ENCODE measurements around the gene SLC12A4. TPM values are rescaled to one million over a fixed set of nuclear protein-coding genes. Genes with fewer than 3 reads are reported as not detected.

Gene SLC12A4
- total and polyA plus RNA-seq, 2 of the 13 experiments (the other 11 are each of a cell fraction or from before 2014, with no cell fraction given): 65.1 to 84.3 TPM

DNA sequence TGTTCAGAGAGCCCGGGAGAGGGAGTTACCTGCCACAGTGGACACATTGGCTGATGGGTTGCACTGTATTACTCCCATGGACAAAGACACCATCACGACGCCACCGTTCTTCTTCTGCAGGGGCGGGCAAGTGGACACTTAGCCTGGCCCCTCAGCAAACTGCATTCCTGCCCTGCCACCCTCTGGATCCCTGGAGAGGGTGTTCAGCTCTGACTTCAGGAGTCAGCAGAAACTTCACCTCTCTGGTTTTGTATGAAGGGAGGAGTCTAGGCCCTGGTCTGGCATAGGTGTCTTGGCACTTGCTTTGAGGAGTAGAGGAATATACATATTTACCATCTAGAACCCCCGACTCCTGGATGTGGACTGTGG lies 21.6 kb upstream of the SLC12A4 start (continued):
- TF ChIP-seq, protein P1, sequence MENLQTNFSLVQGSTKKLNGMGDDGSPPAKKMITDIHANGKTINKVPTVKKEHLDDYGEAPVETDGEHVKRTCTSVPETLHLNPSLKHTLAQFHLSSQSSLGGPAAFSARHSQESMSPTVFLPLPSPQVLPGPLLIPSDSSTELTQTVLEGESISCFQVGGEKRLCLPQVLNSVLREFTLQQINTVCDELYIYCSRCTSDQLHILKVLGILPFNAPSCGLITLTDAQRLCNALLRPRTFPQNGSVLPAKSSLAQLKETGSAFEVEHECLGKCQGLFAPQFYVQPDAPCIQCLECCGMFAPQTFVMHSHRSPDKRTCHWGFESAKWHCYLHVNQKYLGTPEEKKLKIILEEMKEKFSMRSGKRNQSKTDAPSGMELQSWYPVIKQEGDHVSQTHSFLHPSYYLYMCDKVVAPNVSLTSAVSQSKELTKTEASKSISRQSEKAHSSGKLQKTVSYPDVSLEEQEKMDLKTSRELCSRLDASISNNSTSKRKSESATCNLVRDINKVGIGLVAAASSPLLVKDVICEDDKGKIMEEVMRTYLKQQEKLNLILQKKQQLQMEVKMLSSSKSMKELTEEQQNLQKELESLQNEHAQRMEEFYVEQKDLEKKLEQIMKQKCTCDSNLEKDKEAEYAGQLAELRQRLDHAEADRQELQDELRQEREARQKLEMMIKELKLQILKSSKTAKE (CRISPR knock-in tag; IDR thresholded peaks at IDR 0.05; ENCODE audit: borderline replicate concordance): no peak
- TF ChIP-seq RAD21 (CRISPR knock-in tag; IDR thresholded peaks at IDR 0.05) (peak; percentile 57), CHCHD3 (CRISPR knock-in tag; IDR thresholded peaks at IDR 0.05) (no peak), MAX (IDR thresholded peaks at IDR 0.05) (no peak), POLR2G (IDR thresholded peaks at IDR 0.05; ENCODE audit: low read depth, low read length) (no peak)

DNA sequence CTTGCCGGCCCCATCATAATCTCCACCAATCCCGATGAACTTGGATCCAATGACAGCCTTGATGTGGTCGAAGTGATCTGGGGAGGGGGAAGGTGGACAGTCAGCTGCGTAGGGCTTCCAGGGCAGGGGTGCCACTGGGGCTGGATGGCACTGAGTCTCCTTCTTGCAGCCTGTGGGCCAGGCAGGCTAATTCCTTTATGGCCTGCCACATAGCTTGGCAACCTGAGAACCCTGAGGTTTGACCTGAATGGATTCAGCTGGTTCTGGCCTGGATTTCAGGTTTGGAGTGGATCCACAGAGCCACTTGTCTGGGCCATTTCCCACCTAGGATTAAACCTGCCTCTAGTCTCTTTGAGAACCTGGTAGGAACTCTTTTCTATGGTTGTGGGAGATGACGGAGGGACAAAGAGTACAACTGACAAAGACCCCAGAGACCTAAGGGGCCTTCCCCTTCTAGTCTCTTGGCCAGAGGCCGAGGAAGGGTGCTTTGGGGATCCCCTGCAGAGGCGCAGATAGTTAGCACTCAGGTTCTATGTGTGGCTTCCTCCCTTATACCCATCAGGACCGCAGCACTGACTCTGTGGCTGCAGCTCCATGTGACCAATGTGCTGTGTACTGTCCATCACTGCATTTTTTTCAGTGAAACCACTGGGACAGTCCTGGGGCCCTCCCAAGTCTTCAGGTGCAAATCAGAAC lies 21.0 kb upstream of the SLC12A4 start:
- no peaks in the 10 kb centered on the region for H3K36me3 ChIP-seq (replicated peaks in 1 of 2; ENCODE audit: control insufficient read depth in 1 of 2, insufficient read depth in 2 of 2, low read length in 2 of 2)
- ChIA-PET CTCF (ENCODE audit: low intra/inter-chr PET ratio, low total read pairs) (no interaction called here), POLR2A (interaction anchor here (3.0 to 4.8 kb wide), 2 partner anchors 33 to 46 kb away, joined by 13 to 29 read pairs; partner anchors contain the start of genes DDX28, DUS2 and LCAT)
- whole genome bisulfite sequencing (ENCODE audit: low lambda C conversion rate): 53% methylated on average over 7 of the region's 8 CpGs
- H3K9ac ChIP-seq (ENCODE audit: insufficient read depth, low read depth, low read length): no peak overlapping the region
- FAIRE-seq: no peak
- no TSS peak for BruUV-seq (replicated peaks)
- H3K27me3 ChIP-seq (ENCODE audit: control insufficient read depth in 1 of 2, insufficient read depth in 2 of 2, low read length in 2 of 2): peaks cover 2 to 22% of the 10 kb centered on the region in 2 experiments
- H4K20me1 ChIP-seq (ENCODE audit: insufficient read depth, low read length): no peaks in the 10 kb centered on the region
- ATAC-seq: no peak; the same call in 2 of the 3 replicates
- peaks cover 60% of the 10 kb centered on the region for H3K4me1 ChIP-seq (ENCODE audit: insufficient read depth, low read length)
- H3K4me2 ChIP-seq (ENCODE audit: low read depth, low read length): no peak overlapping the region
- intact Hi-C loops (cut with micrococcal nuclease; ENCODE audit: unreplicated experiment): no loop called here
- no peak overlapping the region for H2AFZ ChIP-seq (ENCODE audit: low read length)
- no peaks in the 10 kb centered on the region for H3K79me2 ChIP-seq (ENCODE audit: insufficient read depth, low read length)
- no peak for DNase-seq (ENCODE audit: low spot score)
- H3K9me3 ChIP-seq (ENCODE audit: low read length): no peaks in the 10 kb centered on the region
- in situ Hi-C loops (cut with HindIII; ENCODE audit: extremely low pct_ligation_motif_present, low pct_unique_long_range_greater_than_20kb): loop anchor here (5.0 kb wide), 1 partner anchor 53 kb away; no protein-coding TSS in a partner anchor
- H3K27ac ChIP-seq (ENCODE audit: extremely low read length, insufficient read depth, low read length): no peak overlapping the region
- no peak overlapping the region for H3K4me3 ChIP-seq (replicated peaks in 1 of 3; ENCODE audit: insufficient read depth in 1 of 3, low read depth in 2 of 3, low read length in 3 of 3)
- TF ChIP-seq ZNF264 (CRISPR knock-in tag; IDR thresholded peaks at IDR 0.05) (no peak), KMT2B (CRISPR knock-in tag; IDR thresholded peaks at IDR 0.05) (no peak), STAG1 (CRISPR knock-in tag; IDR thresholded peaks at IDR 0.05) (no peak), MAF1 (CRISPR knock-in tag; IDR thresholded peaks at IDR 0.05; ENCODE audit: borderline replicate concordance) (no peak), ZNF790 (CRISPR knock-in tag; IDR thresholded peaks at IDR 0.05; ENCODE audit: borderline replicate concordance) (0 out of 2 replicates have a peak, but pooled peaks have one; percentile 36), ZNF784 (CRISPR knock-in tag; IDR thresholded peaks at IDR 0.05; ENCODE audit: borderline replicate concordance) (no peak), ASH2L (IDR thresholded peaks at IDR 0.05; ENCODE audit: insufficient read length, low read depth, low read length) (no peak), ZZZ3 (CRISPR knock-in tag; IDR thresholded peaks at IDR 0.05; ENCODE audit: borderline replicate concordance) (no peak)
- TF ChIP-seq, protein P2, sequence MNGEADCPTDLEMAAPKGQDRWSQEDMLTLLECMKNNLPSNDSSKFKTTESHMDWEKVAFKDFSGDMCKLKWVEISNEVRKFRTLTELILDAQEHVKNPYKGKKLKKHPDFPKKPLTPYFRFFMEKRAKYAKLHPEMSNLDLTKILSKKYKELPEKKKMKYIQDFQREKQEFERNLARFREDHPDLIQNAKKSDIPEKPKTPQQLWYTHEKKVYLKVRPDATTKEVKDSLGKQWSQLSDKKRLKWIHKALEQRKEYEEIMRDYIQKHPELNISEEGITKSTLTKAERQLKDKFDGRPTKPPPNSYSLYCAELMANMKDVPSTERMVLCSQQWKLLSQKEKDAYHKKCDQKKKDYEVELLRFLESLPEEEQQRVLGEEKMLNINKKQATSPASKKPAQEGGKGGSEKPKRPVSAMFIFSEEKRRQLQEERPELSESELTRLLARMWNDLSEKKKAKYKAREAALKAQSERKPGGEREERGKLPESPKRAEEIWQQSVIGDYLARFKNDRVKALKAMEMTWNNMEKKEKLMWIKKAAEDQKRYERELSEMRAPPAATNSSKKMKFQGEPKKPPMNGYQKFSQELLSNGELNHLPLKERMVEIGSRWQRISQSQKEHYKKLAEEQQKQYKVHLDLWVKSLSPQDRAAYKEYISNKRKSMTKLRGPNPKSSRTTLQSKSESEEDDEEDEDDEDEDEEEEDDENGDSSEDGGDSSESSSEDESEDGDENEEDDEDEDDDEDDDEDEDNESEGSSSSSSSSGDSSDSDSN (CRISPR knock-in tag; IDR thresholded peaks at IDR 0.05): no peak
- TF ChIP-seq, protein P3, sequence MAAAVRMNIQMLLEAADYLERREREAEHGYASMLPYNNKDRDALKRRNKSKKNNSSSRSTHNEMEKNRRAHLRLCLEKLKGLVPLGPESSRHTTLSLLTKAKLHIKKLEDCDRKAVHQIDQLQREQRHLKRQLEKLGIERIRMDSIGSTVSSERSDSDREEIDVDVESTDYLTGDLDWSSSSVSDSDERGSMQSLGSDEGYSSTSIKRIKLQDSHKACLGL (CRISPR knock-in tag; IDR thresholded peaks at IDR 0.05): 0 out of 2 replicates have a peak, but pooled peaks have one; percentile 26
